Lower leg skin (tissue), 3 donors: ENCODE results near the gene GRAMD2A.

ENCODE experiments used
- POLR2A ChIP-seq, 2 donors: fragments of 450-650 bp; IDR thresholded peaks; one replicate each; pipeline ENCODE4 v1.6.1; 2016 to 2017; ENCODE audit warnings: antibody characterized with exemption in 2 of 2, mild to moderate bottlenecking in 1 of 2, moderate library complexity in 1 of 2
- TF ChIP-seq, protein P1 (sequence below), 3 donors: fragments of 450-650 bp; IDR thresholded peaks; one replicate each; pipeline ENCODE4 v1.5.1; 2016; ENCODE audit warnings: antibody characterized with exemption in 3 of 3, mild to moderate bottlenecking in 3 of 3, moderate library complexity in 2 of 3

DNA sequence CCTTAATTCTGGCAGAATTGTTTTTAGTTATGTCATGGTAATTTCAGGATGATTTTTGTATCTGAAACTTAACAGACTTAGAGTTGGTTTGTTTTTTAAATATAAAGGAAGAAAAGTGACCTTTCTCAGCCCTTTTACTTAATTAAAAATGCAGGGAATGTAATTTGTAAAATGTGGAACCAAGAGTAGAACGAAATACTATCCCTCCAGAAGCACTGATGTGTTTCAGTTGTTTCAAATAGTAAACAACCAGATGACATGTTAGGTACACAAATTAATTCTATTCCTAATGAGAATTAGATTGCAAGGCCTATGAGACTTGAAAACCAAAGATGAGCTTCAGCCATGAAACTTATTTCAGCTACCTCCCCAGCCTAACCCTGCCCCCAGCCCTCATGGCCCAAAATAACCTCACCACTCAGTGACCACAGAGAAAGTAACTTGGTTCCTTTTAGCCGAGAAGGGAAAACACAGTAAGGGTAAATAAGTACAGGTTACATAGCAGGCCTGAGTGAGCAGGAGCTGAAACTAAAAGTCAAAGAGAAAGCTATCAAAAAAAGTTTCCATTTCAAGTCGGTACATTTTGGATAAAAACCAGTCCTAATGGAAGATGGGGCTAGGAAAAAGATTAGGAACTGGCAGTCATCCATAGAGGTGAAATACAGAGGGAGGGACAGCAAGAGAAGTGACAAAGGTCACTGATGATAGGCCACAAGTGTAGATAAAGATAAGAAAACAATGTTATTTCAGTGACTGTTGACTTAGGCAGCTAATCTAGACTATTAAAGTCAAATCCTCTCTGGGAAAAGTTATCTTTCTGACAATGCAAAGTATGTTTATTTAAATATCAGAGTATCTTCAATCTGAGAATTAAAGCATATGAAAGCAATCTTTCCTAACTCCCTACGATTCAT is 56.2 kb downstream of the GRAMD2A start:
- no peak for TF ChIP-seq POLR2A (IDR thresholded peaks at IDR 0.05)
- TF ChIP-seq, protein P1, sequence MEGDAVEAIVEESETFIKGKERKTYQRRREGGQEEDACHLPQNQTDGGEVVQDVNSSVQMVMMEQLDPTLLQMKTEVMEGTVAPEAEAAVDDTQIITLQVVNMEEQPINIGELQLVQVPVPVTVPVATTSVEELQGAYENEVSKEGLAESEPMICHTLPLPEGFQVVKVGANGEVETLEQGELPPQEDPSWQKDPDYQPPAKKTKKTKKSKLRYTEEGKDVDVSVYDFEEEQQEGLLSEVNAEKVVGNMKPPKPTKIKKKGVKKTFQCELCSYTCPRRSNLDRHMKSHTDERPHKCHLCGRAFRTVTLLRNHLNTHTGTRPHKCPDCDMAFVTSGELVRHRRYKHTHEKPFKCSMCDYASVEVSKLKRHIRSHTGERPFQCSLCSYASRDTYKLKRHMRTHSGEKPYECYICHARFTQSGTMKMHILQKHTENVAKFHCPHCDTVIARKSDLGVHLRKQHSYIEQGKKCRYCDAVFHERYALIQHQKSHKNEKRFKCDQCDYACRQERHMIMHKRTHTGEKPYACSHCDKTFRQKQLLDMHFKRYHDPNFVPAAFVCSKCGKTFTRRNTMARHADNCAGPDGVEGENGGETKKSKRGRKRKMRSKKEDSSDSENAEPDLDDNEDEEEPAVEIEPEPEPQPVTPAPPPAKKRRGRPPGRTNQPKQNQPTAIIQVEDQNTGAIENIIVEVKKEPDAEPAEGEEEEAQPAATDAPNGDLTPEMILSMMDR (IDR thresholded peaks at IDR 0.05) = no peak
